B cell (primary cell): Measurements from ENCODE around the gene NMUR2.

ENCODE experiments used
- CTCF ChIP-seq: fragments of 200-600 bp; IDR thresholded peaks from one replicate; pipeline ENCODE4 v1.8.0; 2022; ENCODE audit warnings: antibody characterized with exemption, mild to moderate bottlenecking
- EZH2 ChIP-seq: IDR thresholded peaks from 2 replicates; pipeline ENCODE4 v1.6.1; 2012; ENCODE audit warnings: borderline replicate concordance, low read depth, mild to moderate bottlenecking, moderate library complexity, low read length; ENCODE audit not compliant: insufficient read depth, poor library complexity, severe bottlenecking

GRCh38 chr5:152388610-152389009 is 16.5 kb downstream of the NMUR2 start:
- TF ChIP-seq CTCF (no peak), EZH2 (no peak)
